NCI-H446 treated with DMSO at 0.1 percent for 48 hours (cell line): ENCODE measurements around the gene SRC.

Experiments used
- DNase-seq: peaks from one replicate; lab custom pipeline; 2025; lab: John Stamatoyannopoulos, UW

Gene SRC

DNA sequence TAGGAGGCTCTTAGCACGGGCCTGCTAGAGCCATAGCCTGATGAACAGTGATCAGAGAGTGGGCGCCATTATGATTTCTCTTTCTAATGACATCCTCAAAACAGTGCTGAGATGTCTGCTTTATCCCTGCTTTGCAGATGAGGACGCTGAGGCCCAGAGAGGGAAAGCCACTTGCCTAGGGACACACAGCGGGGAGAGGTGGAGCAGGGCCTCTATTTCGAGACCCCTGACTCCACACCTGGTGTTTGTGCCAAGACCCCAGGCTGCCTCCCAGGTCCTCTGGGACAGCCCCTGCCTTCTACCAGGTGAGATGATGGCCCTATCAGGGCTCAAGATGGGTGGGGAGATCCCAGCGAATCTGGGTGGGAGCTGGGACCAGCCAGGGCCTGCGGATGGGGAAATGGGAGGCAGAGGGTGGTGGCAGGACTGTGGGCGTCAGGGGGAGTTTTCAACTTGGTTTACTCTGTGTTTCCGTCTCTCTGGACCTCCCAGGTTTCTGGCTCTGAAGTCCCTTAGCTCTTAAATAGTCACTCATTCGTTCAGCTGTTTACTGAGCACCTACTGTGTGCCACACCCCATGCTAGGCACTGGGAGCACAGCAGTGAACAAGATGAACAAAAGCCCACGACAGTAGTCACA, 36.7 kb downstream of the SRC start:
- no peak for DNase-seq

DNA sequence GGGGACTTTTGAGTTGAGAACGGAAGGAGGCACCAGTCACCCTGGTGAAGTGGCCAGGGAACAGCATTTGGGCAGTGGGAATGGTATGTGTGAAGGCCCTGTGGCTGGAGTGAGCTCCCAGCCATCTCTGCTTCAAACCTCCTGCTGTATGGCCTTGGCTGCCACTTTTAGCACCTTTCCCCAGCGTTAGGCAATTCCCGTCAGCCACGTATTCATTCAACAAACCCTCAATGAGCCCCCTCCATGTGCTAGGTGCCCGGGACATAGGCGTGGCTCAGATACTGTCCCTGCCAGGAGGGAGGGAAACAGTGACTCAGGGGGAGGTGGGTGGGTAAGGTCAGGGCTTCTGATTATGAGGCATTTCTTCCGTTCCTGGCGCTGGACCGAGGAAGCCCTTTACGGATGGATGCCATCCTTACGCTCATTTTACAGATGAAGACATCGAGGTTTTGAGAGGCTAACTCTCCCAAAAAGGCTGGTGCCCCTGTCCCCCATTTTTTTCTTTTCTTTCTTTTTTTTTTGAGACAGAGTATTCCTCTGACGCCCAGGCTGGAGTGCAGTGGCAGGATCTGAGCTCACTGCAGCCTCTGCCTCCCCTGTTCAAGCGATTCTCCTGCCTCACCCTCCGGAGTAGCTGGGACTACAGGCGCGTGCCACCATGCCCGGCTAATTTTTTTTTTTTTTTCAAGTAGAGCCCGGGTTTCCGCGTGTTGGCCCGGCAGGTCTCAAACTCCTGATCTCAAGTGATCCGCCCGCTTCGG, 37.5 kb downstream of the SRC start:
- no peak for DNase-seq

DNA sequence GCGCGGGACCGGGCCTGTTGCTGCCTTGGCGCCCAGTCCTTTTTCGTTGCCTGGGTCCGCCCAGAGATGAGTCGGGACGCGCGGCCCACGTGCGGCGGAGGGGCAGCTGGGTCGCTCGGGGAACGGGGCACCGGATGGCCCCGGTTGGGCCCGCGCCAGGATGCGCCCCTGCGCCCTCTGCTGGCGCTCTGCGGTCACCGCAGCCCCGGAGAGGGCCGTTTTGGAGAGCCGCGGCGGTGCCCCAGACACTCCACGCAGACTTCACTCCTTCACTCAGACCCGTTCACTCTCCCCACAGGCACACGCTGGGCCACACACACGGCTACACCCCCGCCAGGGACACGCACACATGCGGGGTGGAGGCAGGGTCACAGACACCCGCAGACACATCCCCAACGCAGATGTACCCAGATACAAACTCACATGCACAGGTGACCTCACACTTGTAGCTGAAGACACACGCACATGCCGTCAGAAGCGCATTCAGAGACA, 38.8 kb downstream of the SRC start:
- DNase-seq = no peak

DNA sequence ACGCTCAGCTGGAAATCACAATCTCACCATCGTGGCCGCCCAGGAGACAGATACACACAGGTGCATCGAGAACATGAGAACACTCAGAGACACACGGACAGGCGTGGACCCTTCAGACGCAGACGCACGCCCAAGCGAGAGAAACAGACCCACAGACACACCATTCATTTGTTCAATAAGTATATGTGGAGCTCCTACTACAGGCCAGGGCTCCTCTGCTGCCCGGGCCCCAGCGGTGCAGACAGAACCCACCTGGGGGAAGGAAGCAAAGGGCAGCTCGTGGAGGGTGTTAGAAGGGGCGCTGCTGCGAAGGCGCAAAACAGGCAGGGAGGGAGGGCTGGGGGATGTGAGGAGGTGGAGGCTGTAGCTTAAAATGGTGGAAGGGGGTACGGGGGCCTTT, 39.2 kb downstream of the SRC start:
- DNase-seq = no peak

- no peak for DNase-seq
Measured at GRCh38 chr20:37385659-37386504, 39.9 kb downstream of the SRC start.

DNA sequence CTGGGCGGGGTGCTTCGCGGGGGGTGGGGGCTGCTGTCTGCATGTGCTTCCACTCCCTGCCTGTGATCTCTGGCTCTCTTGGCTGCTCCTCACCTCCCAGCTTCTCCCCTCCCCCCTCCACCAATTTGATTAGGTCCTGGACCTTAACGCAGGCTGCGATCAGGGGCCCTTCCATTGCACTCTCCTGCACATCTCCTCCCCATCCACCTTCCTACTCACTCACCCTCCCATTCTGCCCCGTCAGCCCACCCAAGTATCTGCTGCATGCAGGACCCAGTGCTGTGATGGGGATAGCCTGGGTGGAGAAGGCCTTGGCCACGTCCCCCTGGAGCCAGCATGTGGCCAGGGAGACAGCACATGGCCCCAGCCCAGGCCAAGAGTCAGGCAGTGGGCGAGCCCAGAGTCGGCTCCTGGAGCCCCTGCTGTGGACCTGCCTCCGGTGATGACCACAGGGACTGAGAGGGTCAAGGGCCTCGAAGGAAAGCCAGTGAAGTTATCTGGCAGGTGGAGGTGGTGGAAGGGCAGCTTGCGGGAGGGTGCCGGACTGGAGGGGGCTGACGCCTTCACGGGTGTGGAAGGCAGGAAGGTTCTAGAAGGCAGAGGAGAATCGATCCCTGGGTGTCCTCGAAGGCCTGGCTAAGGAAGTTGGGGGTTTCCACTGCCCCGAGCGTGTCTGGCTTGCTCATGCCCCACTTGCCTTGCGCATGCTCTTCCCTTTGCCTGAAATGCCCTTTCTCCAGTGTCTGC, 40.7 kb downstream of the SRC start:
- DNase-seq = no peak

DNA sequence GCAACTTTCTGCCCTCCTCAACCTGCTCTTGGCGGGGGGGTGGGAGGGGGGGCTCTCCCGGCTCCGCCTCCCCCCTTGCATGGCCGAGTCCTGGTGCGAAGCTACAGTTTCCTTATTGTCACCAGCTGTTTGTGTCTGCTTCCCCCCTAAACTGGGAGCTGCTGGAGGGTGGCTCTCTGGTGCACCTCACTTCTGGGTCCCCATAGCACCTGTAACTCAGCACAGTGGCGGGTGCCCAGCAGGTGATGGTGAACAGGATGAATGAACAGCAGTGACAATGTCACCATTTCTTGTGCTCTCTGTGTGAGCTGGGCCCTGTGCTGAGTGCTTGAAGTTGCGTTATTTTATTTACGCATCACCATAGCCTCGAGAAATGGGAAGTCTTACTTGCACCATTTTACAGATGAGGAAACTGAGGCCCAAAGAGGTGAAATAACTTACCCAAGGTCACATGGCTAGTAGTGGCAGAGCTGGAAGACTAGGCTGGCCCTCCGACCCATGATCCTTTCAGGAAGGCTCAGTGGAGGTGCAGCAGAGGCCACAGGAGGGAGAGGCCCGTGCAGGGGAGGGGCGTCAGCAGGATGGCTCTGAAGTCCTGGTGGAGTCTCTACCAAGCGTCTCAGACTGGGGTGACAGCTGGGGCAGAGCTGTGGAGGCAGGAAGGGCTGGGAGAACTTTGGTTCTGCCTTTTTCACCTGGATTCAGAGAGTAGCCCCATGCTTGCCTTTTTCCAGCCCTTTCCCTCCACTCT, 41.8 kb downstream of the SRC start:
- DNase-seq = no peak

- no peak for DNase-seq
Measured at GRCh38 chr20:37388831-37389230, 42.9 kb downstream of the SRC start.

DNA sequence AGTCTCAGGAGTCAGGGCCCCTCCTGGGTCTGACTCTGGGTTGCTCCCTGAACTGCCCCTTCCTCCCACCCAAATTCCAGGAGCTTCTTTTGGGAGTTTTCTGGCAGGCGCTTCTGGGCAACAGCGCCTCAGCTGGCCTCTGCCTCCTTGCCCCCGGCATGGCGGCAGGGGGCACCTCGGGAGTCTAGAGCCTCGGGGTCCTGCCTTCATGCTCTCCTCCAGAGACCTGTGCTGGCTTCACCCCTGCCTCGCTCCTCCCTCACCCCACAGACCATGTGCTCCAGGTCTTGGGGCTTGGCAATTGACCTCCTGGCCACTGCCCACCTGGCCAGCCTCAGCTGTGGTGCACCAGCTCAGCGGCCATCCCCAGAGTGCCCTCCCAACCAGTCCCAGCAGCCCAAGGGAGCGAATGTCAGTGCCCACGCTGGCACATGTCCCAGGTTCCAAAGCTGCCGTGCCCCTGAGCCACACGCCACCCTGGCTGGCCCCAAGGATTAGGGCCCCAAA, 43.4 kb downstream of the SRC start:
- no peak for DNase-seq

- no peak for DNase-seq
Measured at GRCh38 chr20:37389844-37390275, 43.9 kb downstream of the SRC start.

DNA sequence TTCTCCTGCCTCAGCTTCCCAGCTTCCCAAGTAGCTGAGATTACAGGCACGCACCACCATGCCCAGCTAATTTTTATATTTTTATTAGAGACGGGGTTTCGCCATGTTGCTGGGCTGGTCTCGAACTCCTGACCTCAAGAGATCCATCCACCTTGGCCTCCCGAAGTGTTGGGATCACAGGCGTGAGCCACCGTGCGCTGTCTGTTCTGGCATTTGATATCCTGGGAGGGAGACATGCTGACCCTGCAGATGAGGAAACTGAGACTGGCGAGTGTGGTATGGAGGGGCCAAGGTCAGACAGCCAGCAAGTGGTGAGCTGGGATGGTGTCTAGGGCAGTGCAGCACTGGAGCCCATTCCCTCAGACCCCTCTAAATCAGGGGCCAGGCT, 44.6 kb downstream of the SRC start:
- DNase-seq = no peak

GRCh38 chr20:37390891-37391525, 45.1 kb downstream of the SRC start:
- no peak for DNase-seq

- DNase-seq = no peak
Measured at GRCh38 chr20:37392441-37393195, 46.7 kb downstream of the SRC start.

- no peak for DNase-seq
Measured at GRCh38 chr20:37393196-37393862, 47.4 kb downstream of the SRC start.

GRCh38 chr20:37393863-37394542, 48.1 kb downstream of the SRC start:
- DNase-seq = no peak

DNA sequence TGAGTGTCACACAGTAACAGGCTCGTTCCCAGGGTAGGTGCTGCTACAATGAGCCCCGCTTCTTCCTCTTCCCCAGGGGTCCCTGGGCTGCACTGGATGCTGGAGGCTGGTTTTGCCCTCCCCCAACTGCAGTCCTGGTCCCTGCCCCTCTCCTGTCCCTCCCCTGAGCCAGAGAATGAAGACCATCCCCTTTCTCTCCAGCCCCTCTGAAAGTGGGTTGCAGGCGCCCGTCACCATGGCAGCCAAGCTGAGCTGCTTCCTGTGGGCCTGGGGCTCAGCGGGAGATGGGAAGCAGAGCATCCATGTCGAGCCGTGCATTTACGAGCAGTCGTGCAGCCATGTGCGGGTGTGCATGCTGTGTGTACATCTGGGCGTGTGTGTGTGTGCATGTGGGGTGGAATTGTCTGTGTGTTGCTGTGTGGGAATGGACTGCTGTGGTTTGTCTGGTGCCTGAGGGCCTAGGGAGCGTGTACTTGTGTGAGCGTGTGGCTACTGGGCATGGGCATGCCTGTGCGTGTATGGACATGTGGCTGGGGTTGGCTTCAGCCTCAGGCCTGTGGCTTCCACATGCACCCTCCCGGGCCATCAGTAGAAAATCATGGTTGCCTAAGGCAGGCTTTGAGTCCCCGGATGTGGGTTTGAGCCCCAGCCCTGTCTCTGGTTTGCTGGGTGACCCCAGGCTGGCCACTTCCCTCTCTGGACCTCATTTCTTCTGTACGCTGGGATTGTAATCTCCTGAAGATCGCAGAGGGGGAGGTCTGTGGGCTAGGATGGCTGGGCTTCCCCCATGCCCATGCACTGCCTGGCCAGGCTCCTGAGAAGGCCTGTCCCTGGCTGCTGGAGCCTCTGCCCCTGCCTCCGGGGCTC, 48.8 kb downstream of the SRC start:
- DNase-seq = no peak

- DNase-seq = no peak
Measured at GRCh38 chr20:37395410-37395797, 49.5 kb downstream of the SRC start.
